ENCODE measurements around the gene ATP8A2.

DNA sequence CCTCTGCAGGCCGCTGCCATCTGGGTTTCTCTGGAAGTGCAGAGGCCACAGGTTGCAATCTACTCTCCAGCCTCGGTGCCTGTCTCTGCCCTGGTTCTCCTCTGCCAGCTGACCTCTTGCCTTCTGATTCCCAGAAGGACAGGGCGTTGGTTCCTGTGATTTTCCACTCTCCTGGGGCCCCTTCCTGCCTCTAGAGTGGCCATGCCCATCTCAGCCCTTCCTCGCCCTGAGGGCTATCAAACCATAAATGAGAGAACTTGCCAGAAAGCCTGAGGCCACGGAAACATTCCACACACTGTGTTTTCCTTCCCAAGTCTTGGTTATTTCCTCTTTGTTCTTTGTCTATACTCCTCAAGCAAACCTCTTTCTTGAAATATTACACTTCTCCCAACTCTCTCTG lies 533.8 kb downstream of the ATP8A2 start:
- TF ChIP-seq, protein P1, sequence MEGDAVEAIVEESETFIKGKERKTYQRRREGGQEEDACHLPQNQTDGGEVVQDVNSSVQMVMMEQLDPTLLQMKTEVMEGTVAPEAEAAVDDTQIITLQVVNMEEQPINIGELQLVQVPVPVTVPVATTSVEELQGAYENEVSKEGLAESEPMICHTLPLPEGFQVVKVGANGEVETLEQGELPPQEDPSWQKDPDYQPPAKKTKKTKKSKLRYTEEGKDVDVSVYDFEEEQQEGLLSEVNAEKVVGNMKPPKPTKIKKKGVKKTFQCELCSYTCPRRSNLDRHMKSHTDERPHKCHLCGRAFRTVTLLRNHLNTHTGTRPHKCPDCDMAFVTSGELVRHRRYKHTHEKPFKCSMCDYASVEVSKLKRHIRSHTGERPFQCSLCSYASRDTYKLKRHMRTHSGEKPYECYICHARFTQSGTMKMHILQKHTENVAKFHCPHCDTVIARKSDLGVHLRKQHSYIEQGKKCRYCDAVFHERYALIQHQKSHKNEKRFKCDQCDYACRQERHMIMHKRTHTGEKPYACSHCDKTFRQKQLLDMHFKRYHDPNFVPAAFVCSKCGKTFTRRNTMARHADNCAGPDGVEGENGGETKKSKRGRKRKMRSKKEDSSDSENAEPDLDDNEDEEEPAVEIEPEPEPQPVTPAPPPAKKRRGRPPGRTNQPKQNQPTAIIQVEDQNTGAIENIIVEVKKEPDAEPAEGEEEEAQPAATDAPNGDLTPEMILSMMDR (IDR thresholded peaks at IDR 0.05 in 4 of 5, conservative IDR thresholded peaks at IDR 0.05 in 1 of 5) = no peak
- no peak for TF ChIP-seq POLR2A (IDR thresholded peaks at IDR 0.05)
